Tibial artery (tissue), 4 donors: Measurements from ENCODE around the gene KIF13A.
A peak's percentile ranks its signal among the peaks of the same experiment; 100 is the strongest.
"Not testable (repeated sequence)": the region's sequence is repeated elsewhere in the genome, so short reads cannot be mapped to it uniquely, and the experiment has no call there.

Experiments used
- DNase-seq, 2 donors: peaks; one replicate each; pipeline ENCODE4 v3.0.0-alpha.2; 2019
- H3K27ac ChIP-seq, 2 donors: fragments of 200-600 bp; sonication (generic) in 1 of 2; 1 replicate in 1 of 2; 2 replicates in 1 of 2; pipeline ENCODE4 v1.5.1; 2018 to 2019; ENCODE audit warnings: mild to moderate bottlenecking in 1 of 2
- H3K27me3 ChIP-seq, 2 donors: fragments of 200-600 bp; sonication (generic) in 1 of 2; one replicate each; pipeline versions ENCODE4 v1.5.1 to v1.6.0; 2016 to 2019
- H3K36me3 ChIP-seq, 3 donors: fragments of 200-600 bp; sonication (generic) in 2 of 3; one replicate each; pipeline ENCODE4 v1.5.1; 2016 to 2019; ENCODE audit warnings: mild to moderate bottlenecking in 2 of 3
- H3K4me1 ChIP-seq, 4 donors: fragments of 200-600 bp; sonication (generic) in 2 of 4; 1 replicate in 3 of 4; 2 replicates in 1 of 4; pipeline ENCODE4 v1.5.1; 2016 to 2019
- H3K4me3 ChIP-seq, 2 donors: fragments of 200-600 bp; sonication (generic) in 1 of 2; 1 replicate in 1 of 2; 2 replicates in 1 of 2; pipeline ENCODE4 v1.5.1; 2018 to 2019; ENCODE audit warnings: mild to moderate bottlenecking in 2 of 2
- H3K9me3 ChIP-seq, 3 donors: fragments of 200-600 bp; sonication (generic) in 1 of 3; one replicate each; pipeline ENCODE4 v1.5.1; 2016 to 2019
- CTCF ChIP-seq, 2 experiments: fragments of 200-600 bp in 1 of 2; fragments of 450-650 bp in 1 of 2; IDR thresholded peaks; one replicate each; pipeline ENCODE4 v1.5.1; 2017 to 2019; ENCODE audit warnings: antibody characterized with exemption in 2 of 2, mild to moderate bottlenecking in 1 of 2, moderate library complexity in 1 of 2
- intact Hi-C: fragments of 100-400 bp; cut with DNase I; formaldehyde crosslinking; loops from one replicate; pipeline ENCODE4 v1.15.0; 2023; ENCODE audit warnings: low total_unique reads

Gene KIF13A

DNA sequence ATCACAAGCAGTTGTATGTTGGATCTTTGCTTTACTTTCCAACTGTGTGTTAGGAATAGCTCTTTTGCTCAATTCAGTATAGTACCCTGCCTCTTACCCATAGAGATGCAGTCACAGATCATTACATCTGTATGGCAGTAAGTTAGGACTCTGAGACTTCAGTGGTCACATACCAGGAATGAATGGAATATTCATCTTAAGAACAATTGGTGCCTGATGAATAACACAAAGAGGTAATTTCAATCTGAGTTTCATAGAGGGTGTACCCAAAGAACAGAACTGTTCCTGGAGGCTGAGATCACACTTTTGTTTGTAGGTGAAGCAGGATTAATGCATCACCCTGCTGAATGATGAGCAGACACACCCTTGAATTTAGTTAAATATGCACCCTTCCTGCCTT, 28.7 kb upstream of the KIF13A start:
- H3K4me3 ChIP-seq, result no peak overlapping the region
- no peak overlapping the region for H3K27ac ChIP-seq
- H3K9me3 ChIP-seq, result no peaks in the 10 kb centered on the region
- no peak for DNase-seq
- H3K36me3 ChIP-seq, result no peaks in the 10 kb centered on the region
- no peaks in the 10 kb centered on the region for H3K27me3 ChIP-seq
- peaks cover 0 to 4% (median 0%) of the 10 kb centered on the region in 4 donors for H3K4me1 ChIP-seq
- intact Hi-C loops, result no loop called here
- TF ChIP-seq CTCF (IDR thresholded peaks at IDR 0.05), result no peak

GRCh38 chr6:18011287-18011686, 23.9 kb upstream of the KIF13A start:
- intact Hi-C loops, result no loop called here
- H3K27ac ChIP-seq, result no peak overlapping the region

GRCh38 chr6:18010540-18010939, 23.1 kb upstream of the KIF13A start:
- H3K27me3 ChIP-seq, H3K4me1 ChIP-seq, H3K9me3 ChIP-seq, DNase-seq, H3K27ac ChIP-seq, intact Hi-C loops, H3K4me3 ChIP-seq, H3K36me3 ChIP-seq: not testable (repeated sequence)

More at GRCh38 chr6:18011287-18011686, 23.9 kb upstream of the KIF13A start:
- H3K4me3 ChIP-seq, result no peak overlapping the region
- no peaks in the 10 kb centered on the region for H3K36me3 ChIP-seq
- no peaks in the 10 kb centered on the region for H3K27me3 ChIP-seq
- no peaks in the 10 kb centered on the region for H3K9me3 ChIP-seq
- TF ChIP-seq CTCF (IDR thresholded peaks at IDR 0.05), result no peak
- peak in 1 of 2 donors; percentile 46 for DNase-seq
- H3K4me1 ChIP-seq, result no peaks in the 10 kb centered on the region

DNA sequence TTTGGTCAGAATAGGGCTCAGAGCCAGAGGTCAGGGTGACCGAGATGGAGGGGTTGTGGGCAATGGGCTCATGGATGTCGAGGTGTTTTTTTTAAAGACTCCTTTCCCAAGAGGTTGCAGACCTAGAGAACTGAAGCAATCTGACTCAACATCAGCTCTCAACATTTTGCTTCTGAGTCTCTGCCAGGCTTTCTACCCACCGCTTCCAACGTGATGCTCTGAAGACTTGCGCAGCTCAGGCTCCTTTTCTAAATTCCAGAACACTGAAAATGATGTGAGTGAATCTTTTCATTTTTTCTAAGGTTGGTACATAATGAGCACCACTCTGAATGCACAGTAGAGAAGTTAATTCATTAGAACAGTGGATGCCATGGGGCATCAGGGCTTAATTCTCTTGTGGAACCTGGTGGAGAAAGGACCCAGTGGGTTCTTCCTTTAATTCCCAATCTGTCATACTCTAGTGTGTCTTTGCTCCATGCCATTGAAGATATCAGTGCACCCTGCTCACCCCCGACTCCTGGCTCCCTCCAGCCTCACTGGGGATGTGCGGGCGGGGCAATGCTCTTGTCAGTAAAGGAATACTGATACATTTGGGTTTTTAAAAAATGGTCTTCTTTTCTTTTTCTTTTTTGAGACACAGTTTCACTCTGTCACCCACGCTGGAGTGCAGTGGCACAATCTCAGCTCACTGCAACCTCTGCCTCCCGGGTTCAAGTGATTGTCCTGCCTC, 17.0 kb upstream of the KIF13A start:
- no peak overlapping the region for H3K4me3 ChIP-seq
- H3K27me3 ChIP-seq, result no peaks in the 10 kb centered on the region
- H3K9me3 ChIP-seq, result no peaks in the 10 kb centered on the region
- H3K4me1 ChIP-seq, result peaks cover 0 to 8% (median 0%) of the 10 kb centered on the region in 4 donors
- TF ChIP-seq CTCF (IDR thresholded peaks at IDR 0.05), result no peak
- H3K36me3 ChIP-seq, result no peaks in the 10 kb centered on the region
- intact Hi-C loops, result no loop called here
- no peak for DNase-seq
- peak overlapping the region in 1 of 2 donors; percentile 28 for H3K27ac ChIP-seq

GRCh38 chr6:17999425-17999824, 12.0 kb upstream of the KIF13A start:
- Histone ChIP-seq H3K27me3 (no peaks in the 10 kb centered on the region), H3K4me1 (no peaks in the 10 kb centered on the region), H3K9me3 (no peaks in the 10 kb centered on the region), H3K36me3 (no peaks in the 10 kb centered on the region), H3K27ac (no peak overlapping the region), H3K4me3 (no peak overlapping the region)
- DNase-seq, result no peak
- no peak for TF ChIP-seq CTCF (IDR thresholded peaks at IDR 0.05)
- intact Hi-C loops, result no loop called here

DNA sequence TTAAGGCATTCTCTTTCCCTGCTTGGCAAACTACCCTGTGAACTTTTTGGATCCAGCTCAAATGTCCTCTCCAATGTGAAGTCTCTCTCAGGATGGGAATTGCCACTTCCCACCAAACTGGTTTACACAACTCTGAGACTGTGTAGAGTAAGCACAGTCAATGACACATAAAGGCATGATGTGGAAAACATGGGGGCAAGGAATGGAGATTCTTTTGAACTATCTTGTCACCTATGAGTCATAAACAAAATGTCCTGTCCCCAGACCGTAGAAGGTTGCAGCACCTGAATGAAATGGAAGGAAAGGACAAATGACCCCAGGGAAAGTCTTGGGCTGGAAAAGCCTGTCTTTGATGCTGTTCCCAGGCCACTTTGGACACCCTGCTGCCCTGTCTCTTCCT, 11.0 kb upstream of the KIF13A start:
- intact Hi-C loops, result no loop called here
- Histone ChIP-seq H3K9me3 (no peaks in the 10 kb centered on the region), H3K27ac (no peak overlapping the region), H3K27me3 (no peaks in the 10 kb centered on the region), H3K4me1 (no peaks in the 10 kb centered on the region), H3K36me3 (no peaks in the 10 kb centered on the region), H3K4me3 (no peak overlapping the region)
- no peak for DNase-seq
- no peak for TF ChIP-seq CTCF (IDR thresholded peaks at IDR 0.05)
